Smooth muscle cell of the pulmonary artery (primary cell): ENCODE measurements around the gene IFIH1. TPM values are rescaled to one million over a fixed set of nuclear protein-coding genes. Genes with fewer than 3 reads are reported as not detected.

Experiments
- total RNA-seq: library from RNA; depleted of rRNA; stranded (reverse); fragments of >200 nt; gene quantifications from 2 replicates; pipeline ENCODE4 v1.2.3, GENCODE V29; 2014

The IFIH1 gene
- total RNA-seq = 5.6 and 7.3 TPM in 2 replicates

DNA sequence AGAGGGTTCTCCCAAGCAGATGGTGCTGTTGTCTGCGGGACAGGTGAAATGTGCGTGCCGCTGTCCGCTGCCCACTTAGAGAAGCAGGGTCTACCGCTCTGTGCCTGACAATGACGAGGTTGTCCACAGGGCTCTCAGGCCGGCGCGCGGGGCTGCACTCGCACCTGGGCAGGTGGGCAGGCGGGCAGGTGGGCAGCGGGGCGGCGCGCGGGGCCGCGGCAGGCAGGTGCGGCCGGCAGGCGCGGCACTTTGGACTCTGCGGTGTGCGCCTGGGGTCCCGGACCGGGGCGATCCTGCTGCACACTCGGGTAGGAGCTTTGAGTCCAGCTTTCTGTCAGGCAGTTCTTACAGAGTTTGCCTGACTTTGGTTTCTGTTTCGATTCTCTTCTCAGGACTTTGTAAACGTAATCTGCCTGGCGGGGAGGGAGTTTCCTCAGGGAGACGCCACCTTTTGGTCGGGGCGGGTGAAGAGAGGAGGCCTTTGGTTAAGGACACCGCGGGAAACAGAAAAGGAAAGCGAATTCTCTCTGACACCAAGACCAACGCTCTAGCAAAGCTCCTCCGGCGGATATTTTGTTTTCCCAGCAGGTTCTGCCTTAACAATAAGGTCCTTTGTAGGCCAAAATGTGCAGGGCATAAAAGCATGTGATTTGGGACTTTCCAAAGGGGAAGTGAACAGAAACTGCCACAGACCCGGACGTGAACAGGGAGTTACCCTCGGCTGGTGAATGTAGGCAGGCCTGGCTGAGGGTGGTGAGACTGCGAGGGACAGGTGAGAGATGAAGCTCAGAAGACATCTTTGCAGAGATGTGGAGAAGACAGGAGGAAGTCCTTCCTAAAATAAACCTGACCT is at the start of gene IFIH1:
TSS of gene IFIH1 (minus strand) at position 357 of the 853 bp plus-strand sequence. CDS start 377 bp downstream, outside the sequence.

DNA sequence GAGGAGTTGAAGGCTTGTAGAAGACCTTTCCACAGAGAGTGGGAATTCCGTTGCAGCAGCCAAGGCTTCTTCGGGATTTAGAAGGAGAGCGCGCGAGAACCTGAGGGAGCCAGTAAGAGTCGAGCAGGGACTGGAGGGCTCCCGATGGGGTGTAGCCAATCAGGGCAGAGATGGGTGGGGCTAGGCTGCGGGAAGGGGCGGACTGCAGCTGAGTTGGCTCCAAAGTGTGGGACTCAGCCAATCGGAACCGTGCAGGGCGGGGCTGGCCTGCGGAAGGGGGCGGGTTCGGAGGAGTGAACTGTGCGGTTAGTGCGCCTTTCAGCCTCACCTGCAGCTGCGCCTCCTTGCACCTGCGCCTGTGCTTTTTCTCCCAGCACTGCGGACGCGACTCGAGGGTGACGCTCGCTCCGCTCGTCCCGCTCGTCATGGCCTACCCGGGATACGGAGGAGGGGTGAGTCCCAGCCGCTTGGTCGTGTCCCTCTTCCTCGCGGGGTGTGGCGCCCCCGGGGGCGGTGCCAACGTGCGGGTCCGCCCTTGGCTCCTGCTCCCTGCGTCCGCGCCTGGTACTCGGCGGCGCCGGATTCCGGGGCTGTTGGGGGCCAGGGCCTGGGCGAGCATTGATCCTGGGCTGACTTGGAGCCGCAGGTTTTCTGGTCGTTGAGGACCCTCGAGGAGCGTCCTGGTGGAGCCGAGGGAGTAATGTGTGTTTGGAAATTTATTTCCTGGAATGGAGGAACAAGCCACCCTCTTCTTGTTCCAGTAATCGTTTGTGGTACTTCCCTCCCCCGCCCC is 25.5 kb upstream of the IFIH1 start, which contains the start of gene GCA:
TSS of gene GCA (plus strand) at position 309 of the 793 bp plus-strand sequence. CDS start at position 426, 117 bp downstream.

DNA sequence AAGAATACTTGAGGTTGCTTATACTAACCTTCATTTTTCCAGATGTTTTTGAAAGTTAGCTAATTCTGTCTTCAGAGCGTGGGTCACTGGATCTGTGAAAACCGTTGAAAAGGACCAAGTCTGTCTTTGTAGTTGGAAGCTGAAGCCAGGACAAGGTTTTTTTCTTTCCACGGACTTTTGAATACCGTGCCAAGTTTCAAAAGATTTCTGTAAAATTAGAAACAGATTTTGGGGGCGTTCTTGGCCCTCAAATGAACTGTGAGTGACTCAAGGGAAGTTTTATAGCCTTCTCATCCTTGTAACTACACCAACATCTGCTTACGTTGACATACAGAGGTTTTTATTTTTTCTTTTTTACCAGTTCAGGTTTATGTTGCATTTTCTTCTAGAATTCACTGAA is 75.2 kb downstream of the IFIH1 start, which contains the start of gene FAP:
TSS of gene FAP (minus strand) at position 152 of the 400 bp plus-strand sequence. CDS start at position 34, 118 bp downstream.

Other genes starting within 250 kb of the IFIH1 start
- gene DPP4, start 244.5 kb downstream of the IFIH1 start, total RNA-seq = 39.1 and 50.5 TPM in 2 replicates
- gene GCG, start 166.4 kb downstream of the IFIH1 start, total RNA-seq = not detected in 2 replicates
- 172 and 182 TPM in 2 replicates for gene FAP, start 75.2 kb downstream of the IFIH1 start, total RNA-seq
- gene GCA, start 25.4 kb upstream of the IFIH1 start, total RNA-seq = 1.6 and 4.6 TPM in 2 replicates